Epithelial cell of esophagus (primary cell): ENCODE measurements around the gene UBE2V1.

Source experiments
- DNase-seq: peaks from one replicate; pipeline ENCODE4 v3.0.0; 2010; ENCODE audit warnings: low read depth
- H3K4me3 ChIP-seq: 2 replicates; pipeline ENCODE4 v1.5.1; 2011; ENCODE audit warnings: mild to moderate bottlenecking, low read length, control low read depth
- CTCF ChIP-seq: IDR thresholded peaks from 2 replicates; pipeline ENCODE4 v1.5.1; 2011; ENCODE audit warnings: low read depth, mild to moderate bottlenecking, low read length, control low read depth, inconsistent platforms; ENCODE audit not compliant: insufficient read depth; ENCODE audit errors: missing control alignments

UBE2V1 gene

GRCh38 chr20:50056408-50056926 is 56.5 kb downstream of the UBE2V1 start:
- no peak for DNase-seq
- TF ChIP-seq CTCF = no peak
- no peak overlapping the region for H3K4me3 ChIP-seq

- no peak for DNase-seq
- no peak for TF ChIP-seq CTCF
- no peak overlapping the region for H3K4me3 ChIP-seq
Observed at GRCh38 chr20:50055524-50056083, 57.3 kb downstream of the UBE2V1 start.

DNA sequence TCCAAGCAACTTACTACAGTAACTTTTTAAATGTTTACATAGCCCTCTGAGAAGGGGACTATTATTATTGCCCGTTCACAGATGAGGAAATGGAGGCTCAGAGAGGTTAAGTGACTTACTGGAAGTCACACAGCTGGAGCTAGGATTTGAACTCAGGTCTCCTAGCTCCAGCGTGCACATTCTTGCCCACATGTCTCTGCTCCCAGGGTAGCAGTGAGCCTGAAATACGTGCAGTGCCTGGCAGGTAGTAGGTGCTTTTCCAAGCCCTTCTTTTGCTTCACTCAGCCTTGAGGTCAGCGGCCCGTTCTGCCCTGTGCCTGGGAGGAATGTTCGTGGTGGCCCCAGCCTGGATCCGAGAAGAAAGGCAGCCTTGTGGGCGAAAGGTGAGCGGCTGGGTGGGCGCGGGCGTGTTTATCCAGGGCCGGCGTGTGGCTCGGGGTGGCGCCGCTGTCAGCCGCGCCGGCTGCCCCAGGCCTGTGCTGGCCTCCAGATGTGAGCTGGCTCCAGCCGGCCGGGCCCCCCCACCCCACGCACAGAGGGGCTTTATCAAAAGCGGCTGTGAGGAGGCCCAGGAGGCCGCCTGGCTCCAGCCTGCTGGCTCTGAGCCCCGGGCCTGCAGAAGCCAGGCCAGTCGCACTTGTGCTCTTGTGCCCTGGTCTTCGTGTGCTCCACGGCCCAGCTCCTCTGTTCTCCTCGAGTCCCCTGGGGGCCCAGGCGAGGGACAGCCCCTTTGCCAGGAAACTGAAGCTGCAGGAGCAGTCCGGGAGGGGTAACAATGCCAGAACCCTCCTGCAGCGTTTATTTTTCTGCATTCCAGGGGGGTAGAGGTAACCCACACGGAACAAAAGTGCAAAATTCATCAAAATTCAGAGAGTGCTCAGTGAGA is 58.1 kb downstream of the UBE2V1 start:
- no peak for TF ChIP-seq CTCF
- DNase-seq = no peak
- no peak overlapping the region for H3K4me3 ChIP-seq

DNA sequence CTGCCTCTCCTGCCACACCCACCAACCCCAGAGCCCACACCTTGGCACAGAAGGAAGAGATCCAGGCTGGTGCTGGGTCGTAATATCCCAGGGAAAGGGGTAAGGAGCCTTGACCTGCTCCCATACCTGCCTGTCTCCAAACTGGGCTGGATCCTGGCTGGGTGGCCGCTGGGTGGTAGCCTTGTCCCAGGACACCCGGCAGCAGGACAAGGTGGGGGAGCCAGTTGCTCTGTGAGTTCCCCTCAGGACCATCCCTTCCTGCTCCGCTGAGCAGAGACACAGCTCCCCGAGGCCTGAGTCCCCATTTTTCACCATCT is 58.8 kb downstream of the UBE2V1 start:
- TF ChIP-seq CTCF = no peak
- DNase-seq = no peak
- H3K4me3 ChIP-seq = no peak overlapping the region

DNA sequence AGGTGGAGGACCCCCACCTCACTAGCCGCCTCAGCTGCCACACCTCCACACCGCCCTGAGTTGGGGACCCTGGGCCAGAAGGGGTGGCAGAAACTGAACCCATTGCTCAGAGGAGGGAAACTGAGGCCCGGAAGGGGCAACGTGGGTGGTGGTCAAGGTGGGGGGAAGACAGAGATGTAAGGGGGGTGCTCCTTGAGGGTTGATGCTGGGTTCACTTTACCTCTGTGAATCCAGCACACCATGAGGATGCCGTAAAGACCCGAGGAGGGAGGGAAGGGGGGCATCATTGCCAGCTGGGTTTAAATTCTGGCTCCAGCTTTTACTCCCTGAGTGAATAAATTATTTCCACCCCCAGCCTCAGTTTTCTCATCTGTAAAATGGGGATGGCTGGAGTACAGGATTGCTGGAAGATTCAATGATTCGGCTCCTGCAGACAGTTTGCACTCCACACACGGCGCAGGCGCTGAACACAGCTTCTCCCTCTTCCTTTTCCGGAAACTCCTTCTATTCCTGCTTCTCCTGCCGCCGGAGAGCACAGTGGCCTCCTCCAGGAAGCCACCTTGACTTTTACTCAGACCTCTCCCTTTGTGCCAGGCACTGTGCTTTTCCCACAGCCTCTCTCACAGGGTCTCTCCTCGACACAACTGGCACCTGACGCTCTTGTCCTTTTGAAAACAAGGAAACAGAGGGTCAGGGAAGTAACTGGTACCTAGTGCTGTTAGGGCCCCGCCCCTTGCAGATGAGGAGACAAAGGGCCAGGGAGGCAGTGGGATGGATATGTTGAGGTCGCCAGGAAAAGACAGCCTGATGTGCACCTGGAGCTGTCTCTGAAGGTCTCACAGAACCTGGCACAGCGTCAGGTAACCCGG is 59.4 kb downstream of the UBE2V1 start:
- DNase-seq = no peak
- no peak overlapping the region for H3K4me3 ChIP-seq
- no peak for TF ChIP-seq CTCF

GRCh38 chr20:50052550-50053361 is 60.2 kb downstream of the UBE2V1 start:
- no peak for DNase-seq
- H3K4me3 ChIP-seq = no peak overlapping the region
- TF ChIP-seq CTCF = no peak
